T-helper 9 cell (primary cell): ENCODE data around the gene TNS3.
"Not testable (repeated sequence)": the region's sequence is repeated elsewhere in the genome, so short reads cannot be mapped to it uniquely, and the experiment has no call there.

Experiments used
- DNase-seq: peaks from one replicate; pipeline ENCODE4 v3.0.0-alpha.2; 2020

TNS3 gene

GRCh38 chr7:47444376-47445098, 137.4 kb downstream of the TNS3 start:
- no peak for DNase-seq

DNA sequence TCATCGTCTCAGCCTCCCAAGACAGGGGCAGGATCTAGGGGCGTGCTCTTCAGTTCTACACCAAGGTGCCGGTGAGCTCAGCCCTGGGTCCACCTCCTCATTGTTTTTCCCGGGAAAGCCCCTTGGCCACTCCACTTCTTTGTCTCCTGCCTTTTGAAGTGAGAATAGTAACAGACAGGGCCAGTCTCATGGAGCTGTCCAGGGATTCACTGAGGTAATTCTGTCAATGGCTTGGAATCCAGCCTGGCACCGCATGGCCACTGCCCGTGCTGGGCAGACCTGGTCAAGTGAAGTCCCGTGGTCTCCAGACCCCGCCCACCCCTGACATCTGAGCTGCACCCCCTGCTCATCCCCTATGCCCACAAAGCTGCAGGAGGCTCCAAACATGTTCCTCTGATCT, 138.9 kb downstream of the TNS3 start:
- no peak for DNase-seq

GRCh38 chr7:47442605-47442865, 139.4 kb downstream of the TNS3 start:
- DNase-seq, result no peak

GRCh38 chr7:47441796-47442604, 139.9 kb downstream of the TNS3 start:
- no peak for DNase-seq

DNA sequence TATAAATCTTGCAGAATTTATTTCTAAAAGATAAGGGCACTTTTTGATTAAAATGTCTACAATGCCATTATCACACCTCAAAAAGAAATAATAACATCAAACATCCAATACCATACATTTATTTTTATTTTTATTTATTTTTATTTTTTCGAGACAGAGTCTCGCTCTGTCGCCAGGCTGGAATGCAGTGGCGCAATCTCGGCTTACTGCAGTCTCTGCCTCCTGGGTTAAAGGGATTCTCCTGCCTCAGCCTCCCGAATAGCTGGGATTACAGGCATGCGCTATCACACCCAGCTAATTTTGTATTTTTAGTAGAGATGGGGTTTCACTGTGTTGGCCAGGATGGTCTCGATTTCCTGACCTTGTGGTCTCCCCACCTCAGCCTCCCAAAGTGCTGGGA, 140.9 kb downstream of the TNS3 start:
- not testable (repeated sequence) for DNase-seq

GRCh38 chr7:47440320-47440719, 141.6 kb downstream of the TNS3 start:
- DNase-seq, result no peak

DNA sequence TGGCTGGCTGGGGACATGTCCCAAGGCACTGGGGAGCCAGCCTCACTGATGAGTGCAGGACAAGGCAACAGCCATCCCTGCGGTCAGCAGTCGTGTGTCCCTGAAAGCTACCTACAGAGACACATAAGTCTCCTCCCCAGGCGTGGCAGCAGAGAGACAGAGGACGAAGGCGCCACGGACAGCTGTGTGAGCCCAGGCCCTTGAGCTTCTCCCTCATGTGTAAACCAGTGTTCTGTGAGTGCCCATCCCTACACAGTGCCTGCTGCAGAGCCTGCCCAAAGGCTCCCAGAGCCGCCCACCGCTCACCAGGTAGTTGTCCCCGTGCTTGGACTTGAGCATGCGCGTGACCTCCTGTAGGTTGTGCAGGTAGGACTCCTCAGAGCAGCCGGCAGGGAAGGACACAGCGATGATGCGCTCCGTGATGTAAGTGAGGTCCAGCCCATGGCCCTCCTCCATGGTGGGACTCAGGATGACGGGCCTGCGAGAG, 142.7 kb downstream of the TNS3 start:
- no peak for DNase-seq

GRCh38 chr7:47438411-47439029, 143.4 kb downstream of the TNS3 start:
- no peak for DNase-seq

DNA sequence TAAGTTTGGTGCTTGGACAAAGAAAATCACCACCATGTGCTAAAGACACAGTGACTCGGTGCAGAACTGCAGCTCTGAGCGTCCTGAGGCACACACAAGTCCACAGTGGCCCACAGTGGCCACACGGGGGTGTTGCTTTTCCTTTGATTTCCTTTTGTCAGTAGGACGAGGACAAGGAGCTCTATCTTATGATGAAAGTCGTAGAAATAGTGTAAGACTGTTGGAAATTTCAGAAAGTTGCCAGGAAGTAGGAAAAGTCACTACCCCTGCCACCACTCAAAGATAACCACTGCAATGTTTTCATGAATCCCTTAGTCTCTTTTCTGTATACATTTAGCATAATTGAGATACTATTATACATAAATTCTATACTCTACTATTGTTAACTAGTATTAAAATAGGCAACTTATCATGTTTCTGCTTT, 146.0 kb downstream of the TNS3 start:
- no peak for DNase-seq

- no peak for DNase-seq
Measured at GRCh38 chr7:47433564-47433895, 148.4 kb downstream of the TNS3 start.

DNA sequence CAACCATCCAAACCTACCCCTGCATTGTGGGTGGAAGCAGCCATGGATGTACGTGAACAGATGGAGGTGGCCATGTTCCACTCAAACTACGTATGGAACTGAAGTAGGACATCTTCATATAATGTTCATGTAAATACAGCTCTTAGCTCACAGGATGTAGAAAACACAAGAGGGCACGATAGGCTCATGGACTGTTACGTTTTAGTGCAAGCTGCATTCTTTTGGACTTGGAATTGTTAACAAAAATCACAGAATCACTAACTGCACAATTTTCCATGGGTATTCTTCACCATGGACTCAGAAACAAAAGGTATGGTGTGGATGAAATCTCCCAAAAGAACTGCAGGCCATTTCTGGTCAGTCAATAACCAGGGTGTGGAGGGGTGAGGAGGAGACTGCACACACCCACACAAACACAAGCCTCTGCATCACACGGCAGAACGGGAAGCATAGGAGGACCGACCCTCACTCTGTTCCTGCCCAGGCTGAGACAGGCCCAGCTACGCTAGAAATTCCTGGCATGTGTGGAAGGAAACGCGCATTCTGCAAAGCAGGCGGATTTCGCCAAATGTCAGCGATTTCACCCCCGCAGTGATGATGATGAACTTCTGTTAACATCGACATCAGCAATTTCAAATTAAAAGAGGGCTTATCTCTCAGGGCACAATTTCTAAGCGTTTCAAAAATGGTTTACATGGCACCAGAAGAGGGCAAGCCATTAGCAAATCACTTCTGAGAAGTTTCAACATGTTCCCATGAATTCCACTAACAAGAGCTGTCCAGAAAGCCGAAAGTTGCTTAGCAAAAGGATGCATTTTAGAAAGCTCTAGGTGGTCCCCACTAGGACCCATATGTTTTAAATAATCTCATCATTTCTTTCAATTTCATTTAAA, 149.0 kb downstream of the TNS3 start:
- no peak for DNase-seq

- DNase-seq, result no peak
Measured at GRCh38 chr7:47430422-47430821, 151.5 kb downstream of the TNS3 start.

DNA sequence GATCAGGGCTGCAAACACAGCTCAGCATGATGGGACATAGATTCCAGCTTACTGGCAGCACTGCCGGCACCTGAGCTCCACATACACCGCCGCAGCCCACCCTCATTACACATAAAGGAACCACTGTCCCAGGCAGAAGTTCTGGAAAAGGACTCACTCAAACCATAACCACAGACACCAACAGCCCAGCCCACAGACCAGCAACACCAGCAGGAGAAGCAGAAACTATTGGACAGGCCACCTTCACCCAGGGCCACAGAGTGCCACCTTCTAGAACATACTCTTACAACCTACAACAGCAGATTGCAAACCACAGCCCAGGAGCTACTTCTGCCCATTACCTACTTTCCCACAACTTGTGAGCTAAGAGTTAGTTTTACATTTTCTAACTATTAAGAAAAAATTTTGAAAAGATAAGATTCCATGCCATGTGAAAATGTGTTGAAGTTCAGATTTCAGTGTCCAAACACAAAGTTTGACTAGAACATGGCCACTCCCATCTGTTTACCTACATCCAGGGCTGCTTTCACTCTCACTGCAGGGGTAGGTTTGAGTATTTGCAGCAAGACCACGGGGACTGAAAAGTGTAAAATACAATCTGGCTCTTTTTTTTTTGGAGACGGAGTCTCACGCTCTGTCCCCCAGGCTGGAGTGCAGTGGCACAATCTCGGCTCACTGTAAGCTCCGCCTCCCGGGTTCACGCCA, 153.0 kb downstream of the TNS3 start:
- DNase-seq, result no peak

DNA sequence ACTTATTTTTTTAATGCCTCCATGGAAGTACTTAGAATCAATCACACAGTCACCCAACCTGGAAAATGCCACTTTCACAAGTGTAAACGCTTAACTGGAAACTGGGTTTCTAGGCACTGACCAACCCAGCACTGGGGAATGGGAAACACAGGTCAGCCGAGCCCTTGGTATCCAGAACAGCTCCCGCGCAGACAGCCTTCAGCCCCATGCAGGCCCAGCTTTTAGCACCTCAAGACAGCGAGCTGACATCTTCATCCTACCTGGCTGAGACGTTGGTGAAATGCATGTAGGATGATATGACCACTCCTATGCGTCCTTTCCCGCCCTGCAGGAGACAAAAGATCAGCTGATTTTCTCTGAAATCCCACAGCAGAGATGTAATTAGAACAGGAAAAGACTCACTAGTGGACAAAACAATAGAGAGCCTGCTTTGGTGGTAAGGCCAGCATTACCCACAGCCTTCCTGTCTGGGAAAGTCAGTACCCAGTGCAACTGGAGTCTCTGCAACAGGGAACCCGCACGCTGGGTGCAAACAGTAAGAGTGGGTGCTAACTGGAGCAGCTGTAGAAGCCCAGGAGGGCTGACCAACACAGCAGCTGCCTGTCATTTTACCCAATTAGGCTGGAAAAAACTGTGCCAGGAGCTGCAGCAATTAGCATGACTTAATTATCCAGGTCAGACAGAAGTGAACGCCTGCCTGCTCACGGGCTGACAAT, 153.7 kb downstream of the TNS3 start:
- no peak for DNase-seq

DNA sequence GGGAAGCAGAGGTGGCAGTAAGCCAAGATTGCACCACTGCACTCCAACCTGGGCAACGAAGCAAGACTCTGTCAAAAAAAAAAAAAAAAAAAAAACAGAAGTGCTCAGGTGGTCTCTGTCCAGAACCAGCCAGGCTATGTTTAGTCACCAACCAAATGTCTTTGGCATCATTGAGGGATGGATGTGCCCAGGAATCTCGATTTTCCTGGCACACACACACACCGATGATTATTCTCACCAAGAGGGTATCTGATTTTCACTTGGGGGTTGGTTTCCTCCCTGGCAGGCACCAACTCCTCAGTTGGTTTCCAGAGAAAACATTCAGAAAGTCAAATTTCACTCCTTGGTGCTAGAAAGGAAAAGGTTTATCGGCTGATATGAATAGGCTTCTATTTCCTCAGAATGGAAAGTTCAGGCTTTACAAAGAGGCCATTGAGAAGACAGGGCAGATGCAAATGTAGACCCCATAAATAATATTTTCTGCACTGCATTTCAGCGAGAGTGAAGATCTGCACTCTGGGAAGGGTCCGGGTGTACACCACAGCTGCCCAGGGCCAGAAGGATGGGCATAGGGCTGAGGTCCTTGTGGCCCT, 154.8 kb downstream of the TNS3 start:
- no peak for DNase-seq

DNA sequence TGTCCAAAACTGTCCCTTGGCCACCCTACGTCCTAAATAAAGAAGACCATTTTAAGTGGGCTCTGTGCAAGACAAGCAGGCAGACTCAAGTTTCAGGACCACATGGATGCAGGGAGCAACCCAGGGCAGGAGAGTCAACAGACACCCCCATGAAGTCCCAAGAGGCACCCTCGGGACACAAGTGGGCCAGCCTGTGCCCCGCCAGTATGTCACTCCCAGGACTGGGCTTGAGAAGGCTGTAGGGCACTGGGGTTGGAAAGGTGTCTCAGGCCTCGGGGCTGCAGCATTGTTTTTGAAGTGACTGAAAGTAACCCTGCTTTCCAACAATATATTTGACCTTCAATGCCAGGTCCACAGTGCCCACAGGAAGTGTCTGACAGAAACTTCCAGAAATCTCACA, 157.4 kb downstream of the TNS3 start:
- no peak for DNase-seq

- DNase-seq, result no peak
Measured at GRCh38 chr7:47423196-47423595, 158.7 kb downstream of the TNS3 start.

DNA sequence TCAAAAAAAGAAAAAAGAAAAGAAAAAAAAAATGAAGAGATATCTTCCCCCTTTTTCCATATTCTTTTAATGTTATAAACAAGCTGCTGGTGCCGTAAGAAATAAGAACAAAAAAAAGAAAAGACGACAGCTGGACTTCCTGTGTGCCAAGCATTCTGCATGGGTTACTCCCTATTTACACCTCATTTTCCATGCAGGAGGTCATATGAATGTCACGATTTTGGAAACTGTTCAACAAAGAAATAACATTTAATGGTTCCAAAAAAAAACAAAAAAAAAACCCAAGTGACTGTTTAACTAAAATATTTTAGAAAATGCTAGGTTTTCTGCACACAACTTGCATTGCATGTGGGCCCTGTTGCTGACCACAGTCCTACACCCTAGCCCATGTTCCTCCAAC, 159.3 kb downstream of the TNS3 start:
- no peak for DNase-seq

DNA sequence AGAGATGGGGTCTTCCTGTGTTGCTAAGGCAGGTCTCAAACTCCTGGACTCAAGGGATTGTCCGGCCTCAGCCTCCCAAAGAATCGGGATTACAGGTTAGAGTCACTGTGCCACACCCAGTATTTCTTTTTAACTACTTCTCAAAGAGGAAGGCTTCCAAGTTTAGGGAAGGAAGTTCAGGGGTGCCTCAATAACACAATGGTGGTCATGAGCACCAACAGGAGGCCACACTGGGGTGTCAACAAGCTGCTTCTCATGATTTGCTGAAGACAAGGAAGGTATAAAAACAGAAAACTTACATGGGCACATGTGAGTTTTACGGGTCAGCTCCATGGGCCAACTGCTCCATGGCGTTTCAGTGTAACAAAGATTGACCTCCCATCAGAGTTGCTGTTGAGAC, 160.5 kb downstream of the TNS3 start:
- DNase-seq, result no peak

DNA sequence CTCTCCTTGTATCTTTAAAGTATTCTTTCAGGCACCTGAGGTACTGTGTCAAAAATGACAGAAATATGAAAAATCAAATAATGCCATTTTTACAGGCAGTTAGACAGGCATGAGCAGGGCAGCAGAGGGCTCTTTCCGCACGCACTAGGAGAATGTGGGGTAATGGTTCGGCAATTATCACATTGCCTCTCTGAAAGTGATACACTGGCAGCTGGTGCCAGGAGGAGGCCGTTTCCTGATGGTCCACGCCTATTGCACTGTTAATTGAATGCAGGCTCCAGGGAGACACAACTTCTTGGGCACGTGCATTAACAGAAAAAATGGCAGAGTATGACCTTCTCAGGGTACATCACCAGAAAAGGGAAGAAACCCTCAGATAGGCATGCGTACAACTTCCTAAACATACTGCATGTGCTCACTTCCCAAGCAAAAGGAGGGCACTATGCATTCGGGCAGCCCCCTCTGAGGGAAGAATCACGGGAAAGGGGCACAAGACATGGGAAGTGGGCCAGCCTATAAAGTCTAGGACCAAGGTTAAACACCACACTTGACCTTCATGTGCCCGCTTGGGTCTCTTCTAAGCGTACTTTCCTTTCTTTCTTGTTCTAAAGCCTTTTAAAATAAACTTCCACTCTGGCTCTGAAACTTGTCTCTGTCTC, 161.7 kb downstream of the TNS3 start:
- DNase-seq, result no peak

DNA sequence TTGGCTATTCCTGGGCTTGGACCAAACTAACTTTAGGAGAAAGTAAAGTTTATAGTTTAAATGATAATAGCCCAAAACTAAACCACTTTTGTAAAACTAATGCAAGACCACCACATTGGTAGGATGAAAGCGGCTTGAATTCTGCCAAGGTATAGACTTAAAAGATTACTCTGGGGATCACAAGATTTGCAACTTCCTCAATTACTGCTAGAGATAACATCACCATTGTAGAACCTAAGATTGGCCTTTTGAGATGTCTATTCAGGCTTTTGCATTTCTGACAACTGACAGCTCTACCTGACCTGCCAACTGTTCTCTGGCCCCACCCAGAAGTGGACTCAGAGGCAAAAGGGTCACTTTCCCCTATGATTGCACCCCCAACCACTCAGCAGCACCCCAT, 162.4 kb downstream of the TNS3 start:
- no peak for DNase-seq
